ENCODE data around the gene BLOC1S6. TPM values are rescaled to one million over a fixed set of nuclear protein-coding genes. Genes with fewer than 3 reads are reported as not detected.

BLOC1S6 gene
- total RNA-seq, 4 donors from 2014 or later: 18.3 to 61.1 (median 32.0) TPM

DNA sequence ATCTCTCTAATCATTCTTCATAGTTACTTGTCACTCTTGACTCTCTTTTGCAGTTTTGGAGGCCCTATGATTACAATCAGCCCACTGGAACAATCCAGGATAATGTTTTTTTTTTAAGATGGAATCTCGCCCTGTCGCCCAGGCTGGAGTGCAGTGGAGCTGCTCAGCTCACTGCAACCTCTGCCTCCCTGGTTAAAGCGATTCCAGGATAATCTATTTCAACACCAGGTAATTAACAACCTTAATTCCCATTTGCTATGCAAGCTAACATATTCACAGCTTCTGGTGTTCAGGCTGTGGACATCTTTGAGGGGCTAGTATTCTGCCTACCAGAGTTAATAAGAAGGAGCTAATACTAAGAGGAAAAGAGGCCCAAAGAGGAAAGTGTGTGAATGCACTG, 1.1 kb upstream of the BLOC1S6 start:
- H3K36me3 ChIP-seq: no peaks in the 10 kb centered on the region
- no peak for DNase-seq
- peak overlapping the region in 3 of 4 donors; percentile 66 to 87 (median 86) for H3K4me3 ChIP-seq
- peak overlapping the region; percentile 92 to 97 (median 96) for H3K27ac ChIP-seq
- H3K27me3 ChIP-seq: no peaks in the 10 kb centered on the region
- H3K9me3 ChIP-seq: no peaks in the 10 kb centered on the region
- H3K4me1 ChIP-seq: peaks cover 0 to 19% (median 9%) of the 10 kb centered on the region in 4 donors
- TF ChIP-seq POLR2A (IDR thresholded peaks at IDR 0.05): no peak
- TF ChIP-seq, protein P1, sequence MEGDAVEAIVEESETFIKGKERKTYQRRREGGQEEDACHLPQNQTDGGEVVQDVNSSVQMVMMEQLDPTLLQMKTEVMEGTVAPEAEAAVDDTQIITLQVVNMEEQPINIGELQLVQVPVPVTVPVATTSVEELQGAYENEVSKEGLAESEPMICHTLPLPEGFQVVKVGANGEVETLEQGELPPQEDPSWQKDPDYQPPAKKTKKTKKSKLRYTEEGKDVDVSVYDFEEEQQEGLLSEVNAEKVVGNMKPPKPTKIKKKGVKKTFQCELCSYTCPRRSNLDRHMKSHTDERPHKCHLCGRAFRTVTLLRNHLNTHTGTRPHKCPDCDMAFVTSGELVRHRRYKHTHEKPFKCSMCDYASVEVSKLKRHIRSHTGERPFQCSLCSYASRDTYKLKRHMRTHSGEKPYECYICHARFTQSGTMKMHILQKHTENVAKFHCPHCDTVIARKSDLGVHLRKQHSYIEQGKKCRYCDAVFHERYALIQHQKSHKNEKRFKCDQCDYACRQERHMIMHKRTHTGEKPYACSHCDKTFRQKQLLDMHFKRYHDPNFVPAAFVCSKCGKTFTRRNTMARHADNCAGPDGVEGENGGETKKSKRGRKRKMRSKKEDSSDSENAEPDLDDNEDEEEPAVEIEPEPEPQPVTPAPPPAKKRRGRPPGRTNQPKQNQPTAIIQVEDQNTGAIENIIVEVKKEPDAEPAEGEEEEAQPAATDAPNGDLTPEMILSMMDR (IDR thresholded peaks at IDR 0.05): no peak

DNA sequence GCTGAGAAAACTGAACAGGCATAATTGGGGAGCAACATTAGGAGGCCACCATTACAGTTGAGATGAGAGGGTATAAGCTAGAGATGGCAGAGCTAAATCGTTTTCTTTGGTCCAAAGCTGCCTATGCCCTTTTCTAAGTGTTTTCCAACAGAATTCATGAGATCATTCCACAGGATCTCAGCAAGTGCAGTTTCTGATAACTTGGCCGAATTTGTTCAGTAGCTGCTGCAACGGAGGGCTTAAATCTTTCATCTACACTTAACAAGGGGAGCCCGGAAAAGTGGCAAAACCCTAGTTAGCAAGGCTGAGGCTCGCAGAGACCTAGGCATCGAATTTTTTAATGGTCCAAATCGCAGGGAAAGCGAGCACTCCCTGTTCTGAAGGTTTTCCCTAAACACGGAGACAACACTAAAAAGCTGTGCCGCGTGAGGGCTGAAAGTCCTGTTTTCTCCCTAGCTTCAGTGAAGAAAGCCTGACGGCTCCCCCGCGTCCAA, 531 bp upstream of the BLOC1S6 start:
- Histone ChIP-seq H3K27me3 (no peaks in the 10 kb centered on the region), H3K27ac (peak overlapping the region; percentile 92 to 97 (median 96)), H3K9me3 (no peaks in the 10 kb centered on the region), H3K36me3 (no peaks in the 10 kb centered on the region), H3K4me1 (peaks cover 0 to 19% (median 9%) of the 10 kb centered on the region in 4 donors), H3K4me3 (peak overlapping the region; percentile 66 to 87 (median 81))
- no peak for DNase-seq
- TF ChIP-seq, protein P1 (IDR thresholded peaks at IDR 0.05): no peak
- TF ChIP-seq POLR2A (IDR thresholded peaks at IDR 0.05): no peak

DNA sequence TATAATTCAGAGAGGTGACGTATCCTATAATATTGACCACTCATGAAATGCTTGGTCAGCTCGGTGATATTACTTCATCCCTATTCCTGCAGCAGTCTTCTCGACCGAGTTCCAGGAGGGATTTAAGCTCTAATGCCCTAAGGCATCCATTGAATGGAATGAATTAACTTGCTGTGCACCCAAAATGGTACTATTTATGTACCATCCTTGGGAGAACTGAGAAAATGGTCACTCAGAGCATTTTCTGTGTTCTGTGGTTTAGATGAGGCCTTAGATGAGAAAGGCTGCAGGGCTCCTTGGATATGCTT, 638 bp downstream of the BLOC1S6 start:
- Histone ChIP-seq H3K27ac (peak overlapping the region; percentile 92 to 97 (median 96)), H3K4me3 (peak overlapping the region; percentile 66 to 87 (median 81)), H3K27me3 (no peaks in the 10 kb centered on the region), H3K9me3 (no peaks in the 10 kb centered on the region), H3K4me1 (peaks cover 0 to 19% (median 9%) of the 10 kb centered on the region in 4 donors), H3K36me3 (peaks cover 0 to 6% (median 0%) of the 10 kb centered on the region in 3 donors)
- DNase-seq: no peak
- TF ChIP-seq, protein P1 (IDR thresholded peaks at IDR 0.05): no peak
- no peak for TF ChIP-seq POLR2A (IDR thresholded peaks at IDR 0.05)

DNA sequence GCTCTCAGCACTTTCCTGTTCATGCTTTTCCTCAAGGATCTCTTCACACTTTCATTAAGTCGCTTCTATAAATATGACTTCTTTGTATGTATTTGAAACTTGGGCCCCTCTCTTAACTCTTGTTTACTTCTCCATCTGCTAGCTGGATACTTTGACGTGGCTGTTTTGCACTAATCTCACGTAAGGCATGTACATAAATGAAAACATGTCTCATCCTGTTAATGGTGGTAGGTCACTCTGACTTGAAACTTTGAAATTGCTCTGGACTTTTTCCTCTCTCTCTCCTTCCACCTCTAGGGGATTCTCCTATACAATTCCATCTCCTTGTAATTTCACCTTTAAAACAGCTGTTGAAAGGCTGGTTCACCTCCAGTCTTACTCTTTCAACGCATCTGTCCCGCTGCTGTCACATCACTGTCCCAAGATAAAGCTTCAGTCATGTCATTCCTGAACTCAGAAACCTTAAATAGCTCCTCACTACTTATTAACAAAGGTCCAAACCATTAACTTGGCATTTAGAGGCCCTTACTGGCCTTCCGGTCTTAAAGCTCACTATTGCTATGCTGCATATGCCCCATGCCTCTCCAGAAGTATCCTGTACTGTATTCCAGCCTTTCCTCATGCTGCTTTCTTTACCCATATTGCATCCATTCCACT, 1.2 kb downstream of the BLOC1S6 start:
- no peak for TF ChIP-seq POLR2A (IDR thresholded peaks at IDR 0.05)
- TF ChIP-seq, protein P1 (IDR thresholded peaks at IDR 0.05): no peak
- Histone ChIP-seq H3K36me3 (peaks cover 0 to 7% (median 0%) of the 10 kb centered on the region in 3 donors), H3K4me3 (peak overlapping the region; percentile 66 to 87 (median 81)), H3K27ac (peak overlapping the region; percentile 92 to 97 (median 96)), H3K27me3 (no peaks in the 10 kb centered on the region), H3K9me3 (no peaks in the 10 kb centered on the region), H3K4me1 (peaks cover 0 to 19% (median 9%) of the 10 kb centered on the region in 4 donors)
- DNase-seq: no peak

DNA sequence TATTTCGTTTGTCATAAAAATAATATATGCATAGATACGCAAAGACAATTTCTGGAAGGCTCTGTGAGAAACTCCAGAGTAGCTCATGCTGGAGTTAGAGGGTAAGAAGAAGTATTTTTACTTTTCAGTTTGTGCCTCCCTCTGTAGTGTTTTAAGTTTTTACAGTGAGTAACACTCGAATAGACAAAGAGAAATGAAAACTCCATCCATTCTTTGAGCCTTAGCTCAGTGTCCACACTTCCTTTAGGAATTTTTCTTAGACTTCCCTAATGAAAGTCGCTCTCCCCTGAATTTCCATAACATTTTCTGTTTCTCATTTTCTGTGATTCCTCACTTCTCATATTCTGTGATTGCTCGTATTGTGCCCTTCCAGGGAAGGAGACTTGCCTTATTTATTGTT, 2.1 kb downstream of the BLOC1S6 start:
- no peaks in the 10 kb centered on the region for H3K27me3 ChIP-seq
- H3K9me3 ChIP-seq: no peaks in the 10 kb centered on the region
- H3K36me3 ChIP-seq: peaks cover 0 to 7% (median 0%) of the 10 kb centered on the region in 3 donors
- no peak overlapping the region for H3K27ac ChIP-seq
- peaks cover 0 to 19% (median 9%) of the 10 kb centered on the region in 4 donors for H3K4me1 ChIP-seq
- DNase-seq: no peak
- TF ChIP-seq, protein P1 (IDR thresholded peaks at IDR 0.05): no peak
- no peak for TF ChIP-seq POLR2A (IDR thresholded peaks at IDR 0.05)
- H3K4me3 ChIP-seq: no peak overlapping the region
